OCI-LY7 (cell line): ENCODE measurements around the gene EGFLAM.
"Not testable (repeated sequence)": the region's sequence is repeated elsewhere in the genome, so short reads cannot be mapped to it uniquely, and the experiment has no call there.

Experiments
- CTCF ChIP-seq: fragments of 200-600 bp; sonication (generic); conservative IDR thresholded peaks from 2 replicates; pipeline ENCODE4 v1.5.1; 2014; ENCODE audit warnings: mild to moderate bottlenecking, antibody characterized with exemption, low read length, moderate library complexity, mixed read lengths
- EZH2phosphoT487 ChIP-seq: fragments of 200-600 bp; sonication (generic); IDR thresholded peaks from 2 replicates; pipeline ENCODE4 v1.6.1; 2018; ENCODE audit warnings: low read depth, borderline replicate concordance, mild to moderate bottlenecking, mixed run types, antibody characterized with exemption, low read length, moderate library complexity, mixed read lengths

DNA sequence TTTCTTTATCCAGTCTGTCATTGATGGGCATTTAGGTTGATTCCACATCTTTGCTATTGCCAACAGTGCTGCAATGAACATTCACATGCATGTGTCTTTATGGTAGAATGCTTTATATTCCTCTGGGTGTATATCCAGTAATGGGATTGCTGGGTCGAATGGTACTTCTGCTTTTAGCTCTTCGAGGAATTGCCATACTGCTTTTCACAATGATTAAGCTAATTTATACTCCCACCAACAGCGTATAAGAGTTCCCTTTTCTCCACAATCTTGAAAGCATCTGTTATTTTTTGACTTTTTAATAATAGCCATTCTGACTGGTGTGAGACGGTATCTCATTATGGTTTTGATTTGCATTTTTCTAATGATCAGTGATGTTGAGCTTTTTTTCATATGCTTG, 74.8 kb downstream of the EGFLAM start:
- not testable (repeated sequence) for TF ChIP-seq CTCF, EZH2phosphoT487
